Sigmoid colon (tissue), 7 donors: Measurements from ENCODE around the gene NFIA. TPM values are rescaled to one million over a fixed set of nuclear protein-coding genes. Genes with fewer than 3 reads are reported as not detected.

Experiments used
- DNase-seq: peaks from one replicate; pipeline ENCODE4 v3.0.0-alpha.2; 2019
- H3K27ac ChIP-seq, 4 donors: fragments of 200-600 bp; sonication (generic); one replicate each; pipeline ENCODE4 v1.5.1; 2016 to 2019; ENCODE audit warnings: mild to moderate bottlenecking in 1 of 4
- H3K27me3 ChIP-seq, 3 donors: fragments of 200-600 bp; sonication (generic); one replicate each; pipeline ENCODE4 v1.5.1; 2019; ENCODE audit warnings: mild to moderate bottlenecking in 1 of 3
- H3K36me3 ChIP-seq, 4 donors: fragments of 200-600 bp; sonication (generic); one replicate each; pipeline ENCODE4 v1.5.1; 2016 to 2019
- H3K4me1 ChIP-seq, 4 donors: fragments of 200-600 bp; sonication (generic); one replicate each; pipeline ENCODE4 v1.5.1; 2017 to 2019
- H3K4me3 ChIP-seq, 4 donors: fragments of 200-600 bp; sonication (generic); one replicate each; pipeline ENCODE4 v1.5.1; 2017 to 2019; ENCODE audit warnings: mild to moderate bottlenecking in 2 of 4, moderate library complexity in 1 of 4
- H3K9me3 ChIP-seq, 4 donors: fragments of 200-600 bp in 3 of 4; sonication (generic) in 3 of 4; one replicate each; pipeline versions ENCODE4 v1.5.1 to v1.6.1; 2013 to 2019
- CTCF ChIP-seq, 4 experiments: fragments of 450-650 bp in 3 of 4; fragments of 200-600 bp in 1 of 4; IDR thresholded peaks; one replicate each; pipeline ENCODE4 v1.5.1; 2016 to 2019; ENCODE audit warnings: antibody characterized with exemption in 4 of 4, mild to moderate bottlenecking in 3 of 4, moderate library complexity in 2 of 4
- EP300 ChIP-seq, 4 donors: sonication (generic); formaldehyde crosslinking; IDR thresholded peaks; one replicate each; pipeline ENCODE4 v1.6.1; 2017; ENCODE audit warnings: antibody characterized with exemption in 4 of 4
- POLR2A ChIP-seq, 2 donors: fragments of 450-650 bp; IDR thresholded peaks; one replicate each; pipeline ENCODE4 v1.6.1; 2016; ENCODE audit warnings: antibody characterized with exemption in 2 of 2, mild to moderate bottlenecking in 2 of 2, moderate library complexity in 2 of 2
- POLR2AphosphoS5 ChIP-seq, 4 donors: sonication (generic); formaldehyde crosslinking; IDR thresholded peaks; one replicate each; pipeline ENCODE4 v1.6.1; 2017; ENCODE audit warnings: antibody characterized with exemption in 4 of 4
- WGBS, 2 donors: extraction: QIAGEN DNeasy Blood & Tissue Kit; methylation state at CpG; one replicate each; pipeline ENCODE4 v1.1.7; 2013; 5-methylcytosine and 5-hydroxymethylcytosine counted together
- intact Hi-C: fragments of 100-400 bp; cut with DNase I; formaldehyde crosslinking; loops from one replicate; pipeline ENCODE4 v1.15.1; 2023
- polyA plus RNA-seq, 3 donors: library from polyadenylated mRNA; stranded (reverse); fragments of 200-250 nt; gene quantifications; one replicate each; pipeline ENCODE4 v1.2.3, GENCODE V29; 2013
- total RNA-seq, 4 donors: library from RNA; depleted of rRNA; stranded (reverse); fragments of >200 nt; gene quantifications; one replicate each; pipeline ENCODE4 v1.1.0, GENCODE V29; 2016
- donor health status: healthy with polysubstance abuse.
- donor health status: Bipolar disorder and iron deficiency.
- donor health status: healthy.

The NFIA gene
- total and polyA plus RNA-seq, 7 donors = 2.3 to 154 (median 79.7) TPM

- no peak overlapping the region for H3K27ac ChIP-seq
- no peaks in the 10 kb centered on the region for H3K9me3 ChIP-seq
- H3K27me3 ChIP-seq = no peaks in the 10 kb centered on the region
- peaks cover 0 to 6% (median 2%) of the 10 kb centered on the region in 4 donors for H3K4me1 ChIP-seq
- H3K4me3 ChIP-seq = no peak overlapping the region
- WGBS, 2 donors = 84% methylated on average over 3 of the region's 3 CpGs
- TF ChIP-seq POLR2AphosphoS5 (IDR thresholded peaks at IDR 0.05) (no peak), CTCF (IDR thresholded peaks at IDR 0.05) (no peak)
- intact Hi-C loops = no loop called here
- H3K36me3 ChIP-seq = no peaks in the 10 kb centered on the region
- DNase-seq = no peak
Measured at GRCh38 chr1:61307422-61308142, 225.2 kb downstream of the NFIA start.

GRCh38 chr1:61310057-61310456, 227.7 kb downstream of the NFIA start:
- TF ChIP-seq EP300 (IDR thresholded peaks at IDR 0.05) (no peak), CTCF (IDR thresholded peaks at IDR 0.05) (no peak), POLR2A (IDR thresholded peaks at IDR 0.05) (no peak), POLR2AphosphoS5 (IDR thresholded peaks at IDR 0.05) (no peak)
- 93 to 99% methylated on average over 3 of the region's 3 CpGs for WGBS, 2 donors
- Histone ChIP-seq H3K27ac (no peak overlapping the region), H3K4me1 (peaks cover 0 to 6% (median 2%) of the 10 kb centered on the region in 4 donors), H3K27me3 (no peaks in the 10 kb centered on the region), H3K4me3 (no peak overlapping the region), H3K9me3 (no peaks in the 10 kb centered on the region), H3K36me3 (no peaks in the 10 kb centered on the region)
- DNase-seq = no peak
- intact Hi-C loops = no loop called here

- no peak for DNase-seq
- intact Hi-C loops = no loop called here
- TF ChIP-seq POLR2AphosphoS5 (IDR thresholded peaks at IDR 0.05) (no peak), CTCF (IDR thresholded peaks at IDR 0.05) (no peak), EP300 (IDR thresholded peaks at IDR 0.05) (no peak), POLR2A (IDR thresholded peaks at IDR 0.05) (no peak)
- 91 to 92% methylated on average over 4 of the region's 4 CpGs for WGBS, 2 donors
- H3K36me3 ChIP-seq = no peaks in the 10 kb centered on the region
- no peaks in the 10 kb centered on the region for H3K27me3 ChIP-seq
- no peak overlapping the region for H3K27ac ChIP-seq
- H3K4me1 ChIP-seq = peaks cover 0 to 6% (median 2%) of the 10 kb centered on the region in 4 donors
- no peaks in the 10 kb centered on the region for H3K9me3 ChIP-seq
- H3K4me3 ChIP-seq = no peak overlapping the region
Measured at GRCh38 chr1:61310538-61310937, 228.2 kb downstream of the NFIA start.

GRCh38 chr1:61313906-61314422, 231.6 kb downstream of the NFIA start:
- peaks cover 0 to 17% (median 15%) of the 10 kb centered on the region in 4 donors for H3K4me1 ChIP-seq
- intact Hi-C loops = no loop called here
- TF ChIP-seq POLR2AphosphoS5 (IDR thresholded peaks at IDR 0.05) = no peak
- no peak for TF ChIP-seq EP300 (IDR thresholded peaks at IDR 0.05)
- TF ChIP-seq POLR2A (IDR thresholded peaks at IDR 0.05) = no peak
- no peak for TF ChIP-seq CTCF (IDR thresholded peaks at IDR 0.05)
- no peak overlapping the region for H3K27ac ChIP-seq
- no peak for DNase-seq
- H3K9me3 ChIP-seq = no peaks in the 10 kb centered on the region
- H3K27me3 ChIP-seq = no peaks in the 10 kb centered on the region
- no peak overlapping the region for H3K4me3 ChIP-seq
- 24 to 70% methylated on average over 2 of the region's 2 CpGs for WGBS, 2 donors
- H3K36me3 ChIP-seq = no peaks in the 10 kb centered on the region
